Measurements from ENCODE around the gene POLD2. TPM values are rescaled to one million over a fixed set of nuclear protein-coding genes. Genes with fewer than 3 reads are reported as not detected.

POLD2 gene
- total RNA-seq, 1 donor from 2014 or later = 48.3 TPM

DNA sequence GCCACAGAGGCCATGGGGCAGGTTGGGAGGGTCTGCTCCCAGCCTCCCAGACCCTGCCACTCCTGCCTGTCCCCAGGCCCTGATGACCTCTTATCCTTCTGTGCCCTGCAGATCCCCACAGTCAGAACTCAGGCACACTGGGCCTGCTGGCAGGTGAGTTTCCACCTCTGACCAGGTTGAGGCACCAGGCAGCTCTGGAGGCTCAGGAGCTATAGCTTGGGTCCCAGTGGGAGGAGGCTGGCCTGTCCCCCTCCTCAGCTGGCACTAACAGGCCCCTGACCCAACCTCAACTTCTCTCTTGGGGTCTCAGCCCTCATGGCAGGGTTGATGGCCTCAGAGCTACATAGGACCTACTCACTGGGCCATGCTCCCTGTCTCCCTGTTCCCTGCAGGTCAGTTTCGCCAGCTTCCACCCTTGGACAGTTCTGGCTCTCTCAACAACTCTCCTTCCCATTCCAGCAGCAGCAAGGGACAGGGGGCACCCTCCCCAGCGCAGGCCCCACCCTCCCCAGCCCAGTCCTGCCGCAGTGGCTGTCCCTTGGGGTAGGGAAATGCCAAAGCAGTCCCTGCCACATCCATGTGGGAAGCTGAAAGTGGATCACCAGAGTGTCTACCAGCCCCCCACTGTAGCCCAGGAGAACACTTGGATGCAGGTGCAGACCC is 21.9 kb downstream of the POLD2 start:
- intact Hi-C loops (cut with DNase I) = no loop called here
- DNase-seq (no peak), ATAC-seq (no peak)
- Histone ChIP-seq H3K36me3 (no peaks in the 10 kb centered on the region), H3K27me3 (ENCODE audit: low read depth) (peaks cover 20% of the 10 kb centered on the region), H3K4me1 (peaks cover 4% of the 10 kb centered on the region), H3K9me3 (no peaks in the 10 kb centered on the region), H3K4me3 (no peak overlapping the region), H3K27ac (peak overlapping the region; percentile 64)
- TF ChIP-seq, protein P1, sequence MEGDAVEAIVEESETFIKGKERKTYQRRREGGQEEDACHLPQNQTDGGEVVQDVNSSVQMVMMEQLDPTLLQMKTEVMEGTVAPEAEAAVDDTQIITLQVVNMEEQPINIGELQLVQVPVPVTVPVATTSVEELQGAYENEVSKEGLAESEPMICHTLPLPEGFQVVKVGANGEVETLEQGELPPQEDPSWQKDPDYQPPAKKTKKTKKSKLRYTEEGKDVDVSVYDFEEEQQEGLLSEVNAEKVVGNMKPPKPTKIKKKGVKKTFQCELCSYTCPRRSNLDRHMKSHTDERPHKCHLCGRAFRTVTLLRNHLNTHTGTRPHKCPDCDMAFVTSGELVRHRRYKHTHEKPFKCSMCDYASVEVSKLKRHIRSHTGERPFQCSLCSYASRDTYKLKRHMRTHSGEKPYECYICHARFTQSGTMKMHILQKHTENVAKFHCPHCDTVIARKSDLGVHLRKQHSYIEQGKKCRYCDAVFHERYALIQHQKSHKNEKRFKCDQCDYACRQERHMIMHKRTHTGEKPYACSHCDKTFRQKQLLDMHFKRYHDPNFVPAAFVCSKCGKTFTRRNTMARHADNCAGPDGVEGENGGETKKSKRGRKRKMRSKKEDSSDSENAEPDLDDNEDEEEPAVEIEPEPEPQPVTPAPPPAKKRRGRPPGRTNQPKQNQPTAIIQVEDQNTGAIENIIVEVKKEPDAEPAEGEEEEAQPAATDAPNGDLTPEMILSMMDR (IDR thresholded peaks at IDR 0.05) = no peak

DNA sequence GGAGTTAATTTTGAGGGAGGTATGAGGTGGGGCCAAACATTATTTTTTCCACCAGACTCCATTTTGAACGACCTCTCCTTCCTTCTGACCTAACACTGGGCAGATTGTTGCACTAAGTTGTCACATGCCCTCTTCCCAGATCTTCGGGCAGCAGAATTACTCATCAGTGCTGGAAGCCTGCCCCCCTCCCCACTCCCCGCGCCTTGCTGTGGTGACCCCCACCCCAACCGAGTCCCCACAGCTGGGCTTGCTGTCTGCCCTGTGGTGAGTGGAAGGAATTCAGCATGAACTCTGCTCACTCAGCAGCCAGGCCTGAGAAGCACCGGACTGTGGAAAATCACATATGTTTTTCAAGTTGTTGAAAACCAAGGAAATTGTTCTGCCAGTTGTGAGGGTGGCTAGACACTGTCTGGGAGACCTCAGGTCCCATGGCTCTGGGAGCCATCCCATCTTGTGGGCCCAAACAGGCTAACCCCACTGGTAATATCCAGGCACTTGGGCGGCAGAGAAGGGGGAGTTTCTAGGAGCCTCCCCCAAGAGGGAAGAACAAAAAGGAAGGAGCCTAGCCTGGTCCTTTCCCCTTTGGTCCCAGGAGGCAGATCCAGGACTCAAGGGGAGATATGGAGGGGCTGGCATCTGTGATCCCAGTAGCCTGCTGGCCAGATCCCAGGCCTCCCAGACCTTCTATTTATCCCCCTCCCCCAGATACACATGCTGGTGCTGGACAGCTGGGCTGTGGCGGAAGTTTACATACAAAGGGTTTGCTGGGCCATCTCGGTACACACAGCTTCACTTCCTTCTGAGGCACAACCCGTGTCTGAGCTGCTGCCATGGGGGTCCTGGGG is 22.7 kb downstream of the POLD2 start:
- TF ChIP-seq, protein P1 (IDR thresholded peaks at IDR 0.05) = no peak
- DNase-seq (no peak), ATAC-seq (peak in 1 of 2 donors; percentile 24)
- no peak overlapping the region for H3K4me3 ChIP-seq
- H3K9me3 ChIP-seq = no peaks in the 10 kb centered on the region
- H3K36me3 ChIP-seq = no peaks in the 10 kb centered on the region
- H3K4me1 ChIP-seq = peaks cover 4% of the 10 kb centered on the region
- peak overlapping the region; percentile 64 for H3K27ac ChIP-seq
- peaks cover 20% of the 10 kb centered on the region for H3K27me3 ChIP-seq (ENCODE audit: low read depth)
- intact Hi-C loops (cut with DNase I) = no loop called here

DNA sequence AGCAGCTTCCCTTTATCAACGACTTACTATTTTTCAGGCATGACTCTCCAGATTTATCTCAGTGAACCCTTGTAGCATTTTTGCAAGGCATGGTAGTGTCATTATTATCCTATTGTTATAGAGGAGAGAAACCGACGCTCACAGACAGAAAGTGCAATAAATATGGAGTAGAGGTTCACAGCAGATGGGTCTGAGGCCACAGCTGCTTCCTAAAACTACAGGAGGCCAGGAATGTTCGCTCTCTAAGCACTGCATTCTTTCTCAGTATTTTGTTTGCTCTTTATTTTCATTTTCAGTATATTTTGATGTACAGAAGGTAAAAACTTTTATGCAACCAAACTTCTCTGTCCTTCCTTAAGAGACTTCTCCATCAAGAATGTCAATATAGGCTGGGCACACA is 23.7 kb downstream of the POLD2 start:
- no peak overlapping the region for H3K4me3 ChIP-seq
- H3K27ac ChIP-seq = no peak overlapping the region
- ATAC-seq (no peak), DNase-seq (no peak)
- H3K36me3 ChIP-seq = no peaks in the 10 kb centered on the region
- H3K9me3 ChIP-seq = no peaks in the 10 kb centered on the region
- peaks cover 12% of the 10 kb centered on the region for H3K27me3 ChIP-seq (ENCODE audit: low read depth)
- peaks cover 12% of the 10 kb centered on the region for H3K4me1 ChIP-seq
- TF ChIP-seq, protein P1 (IDR thresholded peaks at IDR 0.05) = no peak
- intact Hi-C loops (cut with DNase I) = no loop called here

DNA sequence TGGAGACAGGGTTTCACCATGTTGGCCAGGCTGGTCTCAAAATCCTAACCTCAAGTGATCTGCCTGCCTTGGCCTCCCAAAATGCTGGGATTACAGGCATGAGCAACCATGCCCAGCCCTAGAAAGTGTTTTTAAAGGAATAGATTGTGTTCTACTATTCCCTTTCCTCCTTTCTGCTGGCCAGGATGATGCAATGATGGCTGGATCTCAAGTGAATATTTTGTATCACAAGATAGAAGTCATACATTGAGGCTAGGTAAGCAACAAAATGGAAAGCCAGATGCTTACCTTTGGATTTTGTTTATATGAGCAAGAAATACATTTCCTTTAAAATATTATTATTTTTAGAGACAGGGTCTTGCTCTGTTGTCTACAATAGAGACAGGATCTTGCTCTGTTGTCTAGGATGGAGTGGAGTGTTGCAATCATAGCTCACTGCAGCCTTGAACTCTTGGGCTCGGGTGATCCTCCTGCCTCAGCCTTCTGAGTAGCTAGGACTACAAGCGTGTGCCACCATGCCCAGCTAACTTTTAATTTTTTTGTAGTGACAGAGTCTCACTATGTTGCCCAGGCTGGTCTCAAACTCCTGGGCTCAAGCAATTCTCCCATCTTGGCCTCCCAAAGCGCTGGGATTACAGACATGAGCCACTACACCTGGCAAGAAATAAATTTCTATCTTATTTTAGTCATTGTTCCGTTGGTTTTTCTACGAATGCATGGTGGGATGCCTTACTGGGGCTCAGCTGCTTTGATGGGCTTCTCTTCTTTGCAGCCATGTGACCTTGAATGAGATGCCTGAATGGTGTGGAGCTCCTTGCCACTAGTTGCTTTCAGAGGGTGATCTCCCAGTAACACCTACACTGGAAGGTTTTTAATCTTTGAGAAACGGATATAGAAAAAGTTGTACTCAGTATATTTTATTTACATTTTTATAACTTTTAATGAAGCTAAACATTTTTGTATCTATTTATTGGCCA is 25.0 kb downstream of the POLD2 start:
- no peaks in the 10 kb centered on the region for H3K36me3 ChIP-seq
- H3K27ac ChIP-seq = no peak overlapping the region
- ATAC-seq (no peak), DNase-seq (no peak)
- intact Hi-C loops (cut with DNase I) = no loop called here
- H3K27me3 ChIP-seq (ENCODE audit: low read depth) = peaks cover 3% of the 10 kb centered on the region
- no peak overlapping the region for H3K4me3 ChIP-seq
- H3K9me3 ChIP-seq = no peaks in the 10 kb centered on the region
- peaks cover 13% of the 10 kb centered on the region for H3K4me1 ChIP-seq
- TF ChIP-seq, protein P1 (IDR thresholded peaks at IDR 0.05) = no peak
